ENCODE results near the gene XIRP1. TPM values are rescaled to one million over a fixed set of nuclear protein-coding genes. Genes with fewer than 3 reads are reported as not detected.

XIRP1 gene
- total RNA-seq, 2 donors from 2014 or later, result 2.0 TPM; not detected in 1

GRCh38 chr3:39208463-39209055, 16.2 kb upstream of the XIRP1 start:
- TF ChIP-seq CTCF (IDR thresholded peaks at IDR 0.05), result peak; percentile 39
- peak; percentile 53 for ATAC-seq (ENCODE audit: insufficient number of reproducible peaks, low FRiP score, low read depth)
- Histone ChIP-seq H3K4me1 (ENCODE audit: control insufficient read depth in 1 of 2, low read depth in 2 of 2) (no peaks in the 10 kb centered on the region), H3K4me3 (no peak overlapping the region), H3K27ac (no peak overlapping the region), H3K9me3 (peaks cover 3% of the 10 kb centered on the region), H3K27me3 (replicated peaks; ENCODE audit: insufficient read depth) (no peaks in the 10 kb centered on the region), H3K36me3 (no peaks in the 10 kb centered on the region)
- DNase-seq (ENCODE audit: low spot score), result no peak

- Histone ChIP-seq H3K36me3 (no peaks in the 10 kb centered on the region), H3K4me3 (no peak overlapping the region), H3K9me3 (peaks cover 3% of the 10 kb centered on the region), H3K27me3 (replicated peaks; ENCODE audit: insufficient read depth) (no peaks in the 10 kb centered on the region), H3K4me1 (ENCODE audit: control insufficient read depth in 1 of 2, low read depth in 2 of 2) (no peaks in the 10 kb centered on the region), H3K27ac (no peak overlapping the region)
- ATAC-seq (ENCODE audit: insufficient number of reproducible peaks, low FRiP score, low read depth), result no peak
- no peak for TF ChIP-seq CTCF (IDR thresholded peaks at IDR 0.05)
- no peak for DNase-seq (ENCODE audit: low spot score)
Measured at GRCh38 chr3:39207361-39208186, 15.2 kb upstream of the XIRP1 start.

- Histone ChIP-seq H3K4me3 (no peak overlapping the region), H3K27ac (no peak overlapping the region), H3K4me1 (ENCODE audit: control insufficient read depth in 1 of 2, low read depth in 2 of 2) (no peaks in the 10 kb centered on the region), H3K36me3 (no peaks in the 10 kb centered on the region), H3K9me3 (peaks cover 3% of the 10 kb centered on the region), H3K27me3 (replicated peaks; ENCODE audit: insufficient read depth) (no peaks in the 10 kb centered on the region)
- no peak for TF ChIP-seq CTCF (IDR thresholded peaks at IDR 0.05)
- no peak for DNase-seq (ENCODE audit: low spot score)
- no peak for ATAC-seq (ENCODE audit: insufficient number of reproducible peaks, low FRiP score, low read depth)
Measured at GRCh38 chr3:39205919-39206516, 13.6 kb upstream of the XIRP1 start.

- ATAC-seq (ENCODE audit: insufficient number of reproducible peaks, low FRiP score, low read depth) (no peak), DNase-seq (ENCODE audit: low spot score) (no peak)
- TF ChIP-seq CTCF (IDR thresholded peaks at IDR 0.05), result no peak
Measured at GRCh38 chr3:39205131-39205530, 12.7 kb upstream of the XIRP1 start.

GRCh38 chr3:39203860-39204259, 11.5 kb upstream of the XIRP1 start:
- no peak for DNase-seq (ENCODE audit: low spot score)
- Histone ChIP-seq H3K36me3 (no peaks in the 10 kb centered on the region), H3K4me1 (ENCODE audit: control insufficient read depth in 1 of 2, low read depth in 2 of 2) (no peaks in the 10 kb centered on the region), H3K27ac (no peak overlapping the region), H3K4me3 (no peak overlapping the region), H3K27me3 (replicated peaks; ENCODE audit: insufficient read depth) (no peaks in the 10 kb centered on the region), H3K9me3 (peaks cover 3% of the 10 kb centered on the region)
- no peak for ATAC-seq (ENCODE audit: insufficient number of reproducible peaks, low FRiP score, low read depth)
- no peak for TF ChIP-seq CTCF (IDR thresholded peaks at IDR 0.05)

More at GRCh38 chr3:39205131-39205530, 12.7 kb upstream of the XIRP1 start:
- no peak overlapping the region for H3K4me3 ChIP-seq
- H3K27me3 ChIP-seq (replicated peaks; ENCODE audit: insufficient read depth), result no peaks in the 10 kb centered on the region
- H3K4me1 ChIP-seq (ENCODE audit: control insufficient read depth in 1 of 2, low read depth in 2 of 2), result no peaks in the 10 kb centered on the region
- no peaks in the 10 kb centered on the region for H3K36me3 ChIP-seq
- H3K9me3 ChIP-seq, result peaks cover 3% of the 10 kb centered on the region
- no peak overlapping the region for H3K27ac ChIP-seq

All from thoracic aorta (tissue), 2 donors.